NCI-H774 (cell line): Measurements from ENCODE around the gene TPP1.
A peak's percentile ranks its signal among the peaks of the same experiment; 100 is the strongest.

ENCODE experiments used
- DNase-seq: peaks from one replicate; lab custom pipeline; 2025; lab: John Stamatoyannopoulos, UW

The TPP1 gene

GRCh38 chr11:6611092-6611962 is 7.9 kb downstream of the TPP1 start:
- DNase-seq, result no peak

- DNase-seq, result no peak
Observed at GRCh38 chr11:6610591-6610990, 8.6 kb downstream of the TPP1 start.

- no peak for DNase-seq
Observed at GRCh38 chr11:6609502-6610015, 9.7 kb downstream of the TPP1 start.

GRCh38 chr11:6608726-6609501 is 10.3 kb downstream of the TPP1 start:
- no peak for DNase-seq

- no peak for DNase-seq
Observed at GRCh38 chr11:6608011-6608410, 11.2 kb downstream of the TPP1 start.

GRCh38 chr11:6607190-6607795 is 11.9 kb downstream of the TPP1 start:
- DNase-seq, result no peak

- peak; percentile 62 for DNase-seq
Observed at GRCh38 chr11:6606471-6607189, 12.6 kb downstream of the TPP1 start.

- no peak for DNase-seq
Observed at GRCh38 chr11:6604790-6605189, 14.4 kb downstream of the TPP1 start.

- no peak for DNase-seq
Observed at GRCh38 chr11:6604081-6604626, 15.1 kb downstream of the TPP1 start.

GRCh38 chr11:6603287-6604080 is 15.7 kb downstream of the TPP1 start, which contains the start of the genes ILK and RRP8:
TSS of gene ILK (plus strand) at chr11:6603774. CDS start at chr11:6604272, 498 bp downstream.
TSS of gene RRP8 (minus strand) at chr11:6603616. CDS start at chr11:6603502, 114 bp downstream.
- peak; percentile 88 for DNase-seq

GRCh38 chr11:6602096-6602940 is 16.9 kb downstream of the TPP1 start:
- no peak for DNase-seq

- no peak for DNase-seq
Observed at GRCh38 chr11:6601041-6601461, 18.2 kb downstream of the TPP1 start.

- no peak for DNase-seq
Observed at GRCh38 chr11:6599881-6600390, 19.3 kb downstream of the TPP1 start.

GRCh38 chr11:6599449-6599848 is 19.8 kb downstream of the TPP1 start:
- no peak for DNase-seq

GRCh38 chr11:6598555-6598954 is 20.7 kb downstream of the TPP1 start:
- no peak for DNase-seq

- no peak for DNase-seq
Observed at GRCh38 chr11:6596239-6596877, 22.9 kb downstream of the TPP1 start.

GRCh38 chr11:6594142-6594768 is 25.0 kb downstream of the TPP1 start:
- DNase-seq, result no peak

GRCh38 chr11:6588018-6588417 is 31.2 kb downstream of the TPP1 start:
- no peak for DNase-seq
